ENCODE results near the gene MSH2. TPM values are rescaled to one million over a fixed set of nuclear protein-coding genes. Genes with fewer than 3 reads are reported as not detected.
"Not testable (repeated sequence)": the region's sequence is repeated elsewhere in the genome, so short reads cannot be mapped to it uniquely, and the experiment has no call there.

The MSH2 gene
- 75.1 and 105 TPM in 2 replicates for total RNA-seq (2014; rRNA removed; shearing (Covaris generic))

- DNase-seq (ENCODE audit: low read depth): peak; percentile 97
Measured at GRCh38 chr2:47402805-47403608, at the start of gene MSH2. Gene MSH2 (plus strand): TSS chr2:47403156. CDS start chr2:47403192, 36 bp downstream.

- peak; percentile 90 for DNase-seq (ENCODE audit: low read depth)
Measured at GRCh38 chr2:47354013-47354847, 48.7 kb upstream of the MSH2 start.

DNA sequence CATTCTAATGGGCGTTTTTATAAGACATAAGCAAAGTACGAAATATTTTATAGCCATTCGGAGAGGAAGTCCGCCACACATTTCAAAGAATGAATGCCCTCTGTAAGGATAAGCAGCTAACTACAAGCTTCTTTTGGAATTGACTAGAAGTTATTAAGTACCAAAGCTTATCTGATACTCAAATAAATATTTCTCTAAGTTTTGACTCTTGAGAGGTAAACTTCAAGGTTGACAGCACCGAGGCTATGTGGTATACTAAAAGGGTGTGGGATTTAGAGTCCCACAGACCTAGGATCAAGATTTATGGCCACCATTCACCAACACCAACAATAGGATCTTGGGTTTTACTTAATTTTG lies 48.1 kb upstream of the MSH2 start:
- no peak for DNase-seq (ENCODE audit: low read depth)

DNA sequence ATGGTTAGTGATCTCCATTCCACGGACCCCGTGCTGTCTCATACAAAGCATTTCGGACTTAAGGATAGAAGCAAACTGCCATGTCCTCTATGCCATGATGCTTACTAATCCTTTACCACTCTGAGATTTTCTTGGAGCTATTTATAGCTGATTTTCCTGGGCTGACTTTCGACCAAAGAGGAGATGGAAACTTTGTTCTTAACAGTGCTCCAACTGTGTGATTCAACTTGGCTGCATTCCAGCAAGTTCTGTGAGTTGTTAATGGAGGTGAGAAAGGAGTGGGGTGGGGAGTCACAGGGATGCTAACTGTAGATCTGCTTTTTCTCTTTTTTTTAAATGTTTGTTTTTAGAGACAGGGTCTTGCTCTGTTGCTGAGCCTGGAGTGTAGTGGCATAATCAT lies 45.5 kb upstream of the MSH2 start:
- peak; percentile 73 for DNase-seq (ENCODE audit: low read depth)

DNA sequence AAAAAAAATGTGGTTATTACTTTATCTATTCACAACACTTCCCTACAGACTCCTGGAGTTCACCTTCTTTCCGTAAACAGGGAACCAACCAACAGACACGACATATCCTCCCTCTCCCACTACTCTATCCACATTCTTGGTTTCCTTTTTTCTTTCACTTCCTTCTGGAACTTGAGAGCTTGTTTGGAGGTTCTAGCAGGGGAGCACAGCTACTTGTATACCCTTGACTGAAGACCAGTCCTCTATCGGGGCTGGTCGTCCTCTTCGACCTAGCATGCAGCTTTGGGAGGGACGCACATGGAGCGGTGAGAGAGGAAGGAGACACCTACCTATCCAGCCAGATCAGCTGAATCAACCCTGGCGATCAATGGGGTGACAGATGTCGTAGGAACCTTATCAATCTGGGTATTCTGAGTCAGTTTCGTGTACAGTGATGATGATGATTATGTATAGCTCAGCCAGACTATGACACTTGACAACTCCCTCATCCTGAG lies 43.5 kb upstream of the MSH2 start:
- no peak for DNase-seq (ENCODE audit: low read depth)

- no peak for DNase-seq (ENCODE audit: low read depth)
Measured at GRCh38 chr2:47360283-47360682, 42.7 kb upstream of the MSH2 start.

GRCh38 chr2:47360927-47361326 lies 42.0 kb upstream of the MSH2 start:
- peak; percentile 87 for DNase-seq (ENCODE audit: low read depth)

DNA sequence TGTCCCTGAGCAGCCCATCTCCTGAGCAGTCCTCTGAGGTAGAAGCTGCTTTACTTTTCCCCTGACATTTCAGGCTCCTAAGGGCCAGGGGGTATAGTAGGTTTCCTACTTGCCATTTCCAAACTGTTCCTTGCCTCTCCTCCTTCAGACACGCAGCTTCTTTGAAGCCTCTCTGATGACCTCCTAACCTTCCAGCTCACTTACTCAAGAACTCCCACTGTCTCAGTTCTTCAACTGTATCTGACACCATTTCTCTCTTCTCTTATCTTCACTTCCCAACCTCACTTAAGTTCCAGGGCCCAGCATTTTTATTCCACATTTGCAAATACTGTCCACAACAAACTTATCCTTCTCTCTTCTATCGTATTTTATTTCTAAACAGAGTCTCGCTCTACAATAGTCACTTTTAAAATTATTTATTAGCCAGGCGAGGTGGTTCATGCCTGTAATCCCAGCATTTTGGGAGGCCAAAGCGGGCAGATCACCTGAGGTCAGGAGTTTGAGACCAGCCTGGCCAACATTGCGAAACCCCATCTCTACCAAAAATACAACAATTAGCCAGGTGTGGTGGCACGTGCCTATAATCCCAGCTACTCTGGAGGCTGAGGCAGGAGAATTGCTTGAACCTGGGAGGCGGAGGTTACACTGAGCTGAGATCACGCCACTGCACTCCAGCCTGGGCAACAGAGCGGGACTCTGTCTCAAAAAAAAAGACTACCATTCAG lies 41.3 kb upstream of the MSH2 start:
- not testable (repeated sequence) for DNase-seq (ENCODE audit: low read depth)

GRCh38 chr2:47373747-47374146 lies 29.2 kb upstream of the MSH2 start:
- DNase-seq (ENCODE audit: low read depth): peak; percentile 22

DNA sequence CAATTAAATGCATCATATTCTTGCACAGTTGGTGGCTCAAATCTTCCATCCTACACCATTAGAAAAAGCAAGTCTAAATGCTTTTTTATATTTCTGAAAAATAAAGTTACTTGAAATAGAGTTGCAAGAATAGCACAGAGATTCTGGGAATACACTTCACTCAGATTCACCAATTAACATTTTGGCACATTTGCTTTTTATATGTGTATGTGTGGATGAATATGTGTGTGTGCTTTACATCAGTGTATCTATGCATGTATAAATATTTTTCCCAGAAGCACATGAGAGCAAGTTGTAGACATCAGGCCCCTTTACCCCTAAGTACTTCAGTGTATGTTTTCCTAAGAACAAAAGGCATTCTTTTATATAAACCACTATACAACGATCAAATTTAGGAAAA lies 27.6 kb upstream of the MSH2 start:
- no peak for DNase-seq (ENCODE audit: low read depth)

- DNase-seq (ENCODE audit: low read depth): no peak
Measured at GRCh38 chr2:47379384-47379783, 23.6 kb upstream of the MSH2 start.

GRCh38 chr2:47381408-47381807 lies 21.5 kb upstream of the MSH2 start:
- DNase-seq (ENCODE audit: low read depth): no peak

GRCh38 chr2:47386551-47386950 lies 16.4 kb upstream of the MSH2 start:
- no peak for DNase-seq (ENCODE audit: low read depth)

DNA sequence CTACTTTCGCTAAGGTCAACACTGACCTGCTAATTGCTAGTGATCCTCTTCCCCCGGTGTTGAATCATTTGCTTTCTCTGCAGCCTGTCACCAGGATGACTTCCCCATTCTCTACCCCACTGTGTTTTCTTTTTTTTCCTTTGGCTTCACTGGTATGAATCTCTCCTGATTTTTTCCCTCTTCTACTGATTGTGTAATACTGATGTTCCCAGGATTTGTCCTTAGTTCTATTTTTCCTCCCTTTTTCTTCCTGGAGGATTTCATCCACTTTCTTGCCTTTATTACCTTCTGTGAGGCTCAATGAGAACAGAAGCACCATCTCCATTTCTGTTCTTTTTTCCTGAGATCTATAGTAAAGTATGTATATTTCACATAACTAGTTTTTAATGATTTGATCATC lies 14.1 kb upstream of the MSH2 start:
- no peak for DNase-seq (ENCODE audit: low read depth)

DNA sequence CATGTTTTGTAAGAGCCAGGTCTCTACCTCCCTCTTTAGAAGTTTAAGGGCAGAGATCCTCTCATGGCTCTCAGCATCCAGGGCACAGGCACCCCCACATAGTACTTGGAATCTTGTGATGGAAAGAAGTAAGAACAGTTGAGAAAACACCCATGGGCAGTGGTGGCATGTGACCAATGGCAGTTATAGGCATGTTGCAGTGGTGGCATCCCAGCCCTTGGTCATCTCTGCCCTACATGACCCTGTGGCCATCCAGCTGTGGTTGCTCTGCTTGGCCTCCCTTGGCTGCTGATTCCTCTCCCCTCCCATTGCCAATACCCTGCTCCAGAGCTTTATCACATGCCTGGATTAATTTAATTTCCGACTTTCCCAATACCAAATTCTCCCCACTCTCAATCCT lies 13.3 kb upstream of the MSH2 start:
- no peak for DNase-seq (ENCODE audit: low read depth)

GRCh38 chr2:47401789-47402554 lies 984 bp upstream of the MSH2 start:
- DNase-seq (ENCODE audit: low read depth): no peak

DNA sequence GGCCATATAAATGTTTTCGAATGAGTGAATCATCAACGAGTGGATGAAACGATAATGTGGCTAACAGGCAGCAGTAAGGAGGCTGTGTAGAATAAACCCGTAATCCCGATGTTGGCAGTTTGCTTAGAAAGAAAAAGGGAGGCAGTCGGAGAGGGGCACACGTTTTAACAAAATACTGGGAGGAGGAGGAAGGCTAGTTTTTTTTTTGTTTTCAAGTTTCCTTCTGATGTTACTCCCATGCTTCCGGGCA lies 476 bp upstream of the MSH2 start:
- no peak for DNase-seq (ENCODE audit: low read depth)

DNA sequence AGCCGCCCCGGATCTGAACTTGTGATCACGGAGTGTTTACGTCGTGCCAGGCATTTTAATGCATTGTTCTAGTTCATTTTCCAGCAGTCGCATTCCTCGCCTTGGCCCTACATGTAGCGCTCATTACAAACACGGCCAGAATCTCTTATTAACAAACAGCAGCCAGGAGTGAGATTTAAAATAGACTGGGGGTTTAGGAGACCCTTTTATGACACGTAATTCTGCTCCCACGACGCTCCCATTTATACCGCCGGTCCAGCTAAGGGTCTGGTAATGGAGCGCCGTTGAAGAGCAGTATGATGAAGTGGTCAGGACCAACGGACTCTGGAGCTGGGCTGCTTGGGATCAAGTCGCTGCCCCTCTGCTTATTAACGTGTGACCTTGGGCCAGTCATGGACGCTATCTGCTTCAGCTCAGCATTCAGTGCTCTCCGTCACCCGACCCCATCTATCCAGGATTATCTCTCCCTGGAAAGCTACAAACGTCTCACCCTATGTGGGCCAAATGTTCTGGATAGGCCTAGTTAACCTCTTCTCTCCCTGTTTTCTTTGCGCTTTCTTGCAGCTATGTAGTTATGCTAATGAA lies 745 bp downstream of the MSH2 start:
- peak; percentile 21 for DNase-seq (ENCODE audit: low read depth)

GRCh38 chr2:47404356-47404755 lies 1.4 kb downstream of the MSH2 start:
- DNase-seq (ENCODE audit: low read depth): no peak

GRCh38 chr2:47405757-47406156 lies 2.8 kb downstream of the MSH2 start:
- no peak for DNase-seq (ENCODE audit: low read depth)

DNA sequence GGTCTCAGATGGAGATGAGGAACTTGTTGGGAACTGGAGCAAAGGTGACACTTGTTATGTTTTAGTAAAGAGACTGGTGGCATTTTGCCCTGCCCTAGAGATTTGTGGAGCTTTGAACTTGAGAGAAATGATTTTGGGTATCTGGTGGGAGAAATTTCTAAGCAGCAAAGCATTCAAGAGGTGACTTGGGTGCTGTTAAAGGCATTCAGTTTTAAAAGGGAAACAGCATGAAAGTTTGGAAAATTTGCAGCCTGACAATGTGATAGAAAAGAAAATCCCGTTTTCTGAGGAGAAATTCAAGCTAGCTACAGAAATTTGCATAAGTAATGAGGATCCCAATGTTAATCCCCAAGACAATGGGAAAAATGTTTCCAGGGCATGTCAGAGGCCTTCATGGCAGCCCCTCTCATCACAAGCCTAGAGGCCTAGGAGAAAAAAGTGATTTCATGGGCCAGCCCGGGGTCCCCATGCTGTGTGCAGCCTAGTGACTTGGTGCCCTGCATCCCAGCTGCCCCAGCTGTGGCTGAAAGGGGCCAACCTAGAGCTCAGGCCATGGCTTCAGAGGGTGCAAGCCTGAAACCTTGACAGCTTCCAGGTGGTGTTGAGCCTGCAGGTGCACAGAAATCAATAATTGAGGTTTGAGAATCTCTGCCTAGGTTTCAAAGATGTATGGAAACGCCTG lies 3.8 kb downstream of the MSH2 start:
- not testable (repeated sequence) for DNase-seq (ENCODE audit: low read depth)

All from Daoy (cell line).